HEK293 (cell line): Measurements from ENCODE around the gene ANAPC16.
A peak's percentile ranks its signal among the peaks of the same experiment; 100 is the strongest.

Source experiments
- BCL6B ChIP-seq: fragments of 450-650 bp; formaldehyde crosslinking; IDR thresholded peaks from 2 replicates; pipeline ENCODE4 v1.5.1; 2017; ENCODE audit warnings: missing biosample characterization, missing genetic modification characterization
- GLIS2 ChIP-seq: fragments of 450-650 bp; formaldehyde crosslinking; IDR thresholded peaks from 2 replicates; pipeline ENCODE4 v1.5.1; 2016; ENCODE audit warnings: missing biosample characterization, missing genetic modification characterization
- INSM2 ChIP-seq: fragments of 450-650 bp; formaldehyde crosslinking; IDR thresholded peaks from 2 replicates; pipeline ENCODE4 v1.5.1; 2016; ENCODE audit warnings: missing biosample characterization, missing genetic modification characterization
- MZF1 ChIP-seq: fragments of 450-650 bp; formaldehyde crosslinking; IDR thresholded peaks from 2 replicates; pipeline ENCODE4 v1.5.1; 2017; ENCODE audit warnings: missing biosample characterization, missing genetic modification characterization, borderline replicate concordance
- REPIN1 ChIP-seq: fragments of 450-650 bp; formaldehyde crosslinking; IDR thresholded peaks from 2 replicates; pipeline ENCODE4 v1.5.1; 2017; ENCODE audit warnings: missing biosample characterization, missing genetic modification characterization, low read depth
- SP3 ChIP-seq: fragments of 450-650 bp; formaldehyde crosslinking; IDR thresholded peaks from 2 replicates; pipeline ENCODE4 v1.5.1; 2016; ENCODE audit warnings: missing biosample characterization, missing genetic modification characterization
- TCF7L2 ChIP-seq: IDR thresholded peaks from 2 replicates; pipeline ENCODE4 v1.6.1; 2011; ENCODE audit warnings: low read depth, mild to moderate bottlenecking, inconsistent platforms, low read length, moderate library complexity, borderline replicate concordance
- ZFHX2 ChIP-seq: fragments of 450-650 bp; formaldehyde crosslinking; conservative IDR thresholded peaks from 2 replicates; pipeline ENCODE4 v1.5.1; 2016; ENCODE audit warnings: missing biosample characterization, missing genetic modification characterization
- ZNF138 ChIP-seq: fragments of 450-650 bp; formaldehyde crosslinking; IDR thresholded peaks from 2 replicates; pipeline ENCODE4 v1.5.1; 2016; ENCODE audit warnings: missing biosample characterization, missing genetic modification characterization, borderline replicate concordance
- ZNF146 ChIP-seq: fragments of 450-650 bp; formaldehyde crosslinking; IDR thresholded peaks from 2 replicates; pipeline ENCODE4 v1.5.1; 2016; ENCODE audit warnings: missing biosample characterization, missing genetic modification characterization
- ZNF157 ChIP-seq: fragments of 450-650 bp; formaldehyde crosslinking; IDR thresholded peaks from 2 replicates; pipeline ENCODE4 v1.5.1; 2016; ENCODE audit warnings: missing biosample characterization, missing genetic modification characterization
- ZNF19 ChIP-seq: fragments of 450-650 bp; formaldehyde crosslinking; IDR thresholded peaks from 2 replicates; pipeline ENCODE4; 2016; ENCODE audit warnings: missing biosample characterization, missing genetic modification characterization, low read depth
- ZNF23 ChIP-seq: fragments of 450-650 bp; formaldehyde crosslinking; IDR thresholded peaks from 2 replicates; pipeline ENCODE4 v1.5.1; 2016; ENCODE audit warnings: missing biosample characterization, missing genetic modification characterization, borderline replicate concordance
- ZNF239 ChIP-seq: fragments of 450-650 bp; formaldehyde crosslinking; IDR thresholded peaks from 2 replicates; pipeline ENCODE4 v1.5.1; 2016; ENCODE audit warnings: missing biosample characterization, missing genetic modification characterization
- ZNF335 ChIP-seq: fragments of 450-650 bp; formaldehyde crosslinking; conservative IDR thresholded peaks from 2 replicates; pipeline ENCODE4 v1.5.1; 2016; ENCODE audit warnings: missing biosample characterization, missing genetic modification characterization
- ZNF350 ChIP-seq: fragments of 450-650 bp; formaldehyde crosslinking; IDR thresholded peaks from 2 replicates; pipeline ENCODE4 v1.5.0; 2017; ENCODE audit warnings: missing biosample characterization, mild to moderate bottlenecking, missing genetic modification characterization
- ZNF514 ChIP-seq: fragments of 450-650 bp; formaldehyde crosslinking; IDR thresholded peaks from 2 replicates; pipeline ENCODE4 v1.5.1; 2016; ENCODE audit warnings: missing biosample characterization, missing genetic modification characterization
- ZNF544 ChIP-seq: fragments of 450-650 bp; formaldehyde crosslinking; IDR thresholded peaks from 2 replicates; pipeline ENCODE4 v1.5.0; 2017; ENCODE audit warnings: missing biosample characterization, missing genetic modification characterization
- ZNF548 ChIP-seq: fragments of 450-650 bp; formaldehyde crosslinking; IDR thresholded peaks from 2 replicates; pipeline ENCODE4 v1.5.1; 2016; ENCODE audit warnings: missing biosample characterization, missing genetic modification characterization
- ZNF558 ChIP-seq: fragments of 450-650 bp; formaldehyde crosslinking; IDR thresholded peaks from 2 replicates; pipeline ENCODE4 v1.5.1; 2016; ENCODE audit warnings: missing biosample characterization, missing genetic modification characterization
- ZNF580 ChIP-seq: fragments of 450-650 bp; formaldehyde crosslinking; IDR thresholded peaks from 2 replicates; pipeline ENCODE4 v1.5.1; 2016; ENCODE audit warnings: missing biosample characterization, missing genetic modification characterization
- ZNF621 ChIP-seq: fragments of 450-650 bp; formaldehyde crosslinking; IDR thresholded peaks from 2 replicates; pipeline ENCODE4 v1.5.1; 2017; ENCODE audit warnings: missing biosample characterization, missing genetic modification characterization
- ZNF660 ChIP-seq: fragments of 450-650 bp; IDR thresholded peaks from 2 replicates; pipeline ENCODE4 v1.5.1; 2018; ENCODE audit warnings: missing biosample characterization, mild to moderate bottlenecking, missing genetic modification characterization
- ZNF791 ChIP-seq: fragments of 450-650 bp; formaldehyde crosslinking; IDR thresholded peaks from 2 replicates; pipeline ENCODE4 v1.5.1; 2016; ENCODE audit warnings: missing biosample characterization, missing genetic modification characterization
- ZNF843 ChIP-seq: fragments of 450-650 bp; formaldehyde crosslinking; IDR thresholded peaks from 2 replicates; pipeline ENCODE4 v1.5.1; 2016; ENCODE audit warnings: missing biosample characterization, missing genetic modification characterization
- ZSCAN16 ChIP-seq: fragments of 450-650 bp; formaldehyde crosslinking; IDR thresholded peaks from 2 replicates; pipeline ENCODE4 v1.5.1; 2016; ENCODE audit warnings: missing biosample characterization, missing genetic modification characterization
- ZSCAN5A ChIP-seq: fragments of 450-650 bp; formaldehyde crosslinking; IDR thresholded peaks from 2 replicates; pipeline ENCODE4 v1.5.1; 2016; ENCODE audit warnings: missing biosample characterization, missing genetic modification characterization
- TF ChIP-seq, protein P1 (sequence below): fragments of 450-650 bp; formaldehyde crosslinking; conservative IDR thresholded peaks from 2 replicates; pipeline ENCODE4 v1.5.1; 2016; ENCODE audit warnings: low read depth, missing biosample characterization, missing genetic modification characterization
- TF ChIP-seq, protein P2 (sequence below): fragments of 450-650 bp; formaldehyde crosslinking; IDR thresholded peaks from 2 replicates; pipeline ENCODE4 v1.5.0; 2017; ENCODE audit warnings: missing biosample characterization, missing genetic modification characterization, borderline replicate concordance
- TF ChIP-seq, protein P3 (sequence below): fragments of 450-650 bp; formaldehyde crosslinking; IDR thresholded peaks from 2 replicates; pipeline ENCODE4 v1.5.1; 2016; ENCODE audit warnings: missing biosample characterization, missing genetic modification characterization

ANAPC16 gene

GRCh38 chr10:72204296-72204695, 11.5 kb upstream of the ANAPC16 start (continued):
- TF ChIP-seq INSM2 (tag by site-specific recombination): peak; percentile 99
- TF ChIP-seq, protein P1, sequence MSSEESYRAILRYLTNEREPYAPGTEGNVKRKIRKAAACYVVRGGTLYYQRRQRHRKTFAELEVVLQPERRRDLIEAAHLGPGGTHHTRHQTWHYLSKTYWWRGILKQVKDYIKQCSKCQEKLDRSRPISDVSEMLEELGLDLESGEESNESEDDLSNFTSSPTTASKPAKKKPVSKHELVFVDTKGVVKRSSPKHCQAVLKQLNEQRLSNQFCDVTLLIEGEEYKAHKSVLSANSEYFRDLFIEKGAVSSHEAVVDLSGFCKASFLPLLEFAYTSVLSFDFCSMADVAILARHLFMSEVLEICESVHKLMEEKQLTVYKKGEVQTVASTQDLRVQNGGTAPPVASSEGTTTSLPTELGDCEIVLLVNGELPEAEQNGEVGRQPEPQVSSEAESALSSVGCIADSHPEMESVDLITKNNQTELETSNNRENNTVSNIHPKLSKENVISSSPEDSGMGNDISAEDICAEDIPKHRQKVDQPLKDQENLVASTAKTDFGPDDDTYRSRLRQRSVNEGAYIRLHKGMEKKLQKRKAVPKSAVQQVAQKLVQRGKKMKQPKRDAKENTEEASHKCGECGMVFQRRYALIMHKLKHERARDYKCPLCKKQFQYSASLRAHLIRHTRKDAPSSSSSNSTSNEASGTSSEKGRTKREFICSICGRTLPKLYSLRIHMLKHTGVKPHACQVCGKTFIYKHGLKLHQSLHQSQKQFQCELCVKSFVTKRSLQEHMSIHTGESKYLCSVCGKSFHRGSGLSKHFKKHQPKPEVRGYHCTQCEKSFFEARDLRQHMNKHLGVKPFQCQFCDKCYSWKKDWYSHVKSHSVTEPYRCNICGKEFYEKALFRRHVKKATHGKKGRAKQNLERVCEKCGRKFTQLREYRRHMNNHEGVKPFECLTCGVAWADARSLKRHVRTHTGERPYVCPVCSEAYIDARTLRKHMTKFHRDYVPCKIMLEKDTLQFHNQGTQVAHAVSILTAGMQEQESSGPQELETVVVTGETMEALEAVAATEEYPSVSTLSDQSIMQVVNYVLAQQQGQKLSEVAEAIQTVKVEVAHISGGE: no peak
- no peak for TF ChIP-seq ZNF23 (tag by site-specific recombination)
- no peak for TF ChIP-seq ZNF548 (tag by site-specific recombination)
- TF ChIP-seq REPIN1 (tag by site-specific recombination): no peak
- TF ChIP-seq ZNF791 (tag by site-specific recombination): no peak
- peak; percentile 99 for TF ChIP-seq TCF7L2
- peak; percentile 60; the same call in 1 of the 2 replicates for TF ChIP-seq ZFHX2 (tag by site-specific recombination)
- no peak for TF ChIP-seq ZNF138 (tag by site-specific recombination)
- peak; percentile 84 for TF ChIP-seq MZF1
- TF ChIP-seq ZSCAN16: no peak; the same call in 1 of the 2 replicates
- TF ChIP-seq, protein P2, sequence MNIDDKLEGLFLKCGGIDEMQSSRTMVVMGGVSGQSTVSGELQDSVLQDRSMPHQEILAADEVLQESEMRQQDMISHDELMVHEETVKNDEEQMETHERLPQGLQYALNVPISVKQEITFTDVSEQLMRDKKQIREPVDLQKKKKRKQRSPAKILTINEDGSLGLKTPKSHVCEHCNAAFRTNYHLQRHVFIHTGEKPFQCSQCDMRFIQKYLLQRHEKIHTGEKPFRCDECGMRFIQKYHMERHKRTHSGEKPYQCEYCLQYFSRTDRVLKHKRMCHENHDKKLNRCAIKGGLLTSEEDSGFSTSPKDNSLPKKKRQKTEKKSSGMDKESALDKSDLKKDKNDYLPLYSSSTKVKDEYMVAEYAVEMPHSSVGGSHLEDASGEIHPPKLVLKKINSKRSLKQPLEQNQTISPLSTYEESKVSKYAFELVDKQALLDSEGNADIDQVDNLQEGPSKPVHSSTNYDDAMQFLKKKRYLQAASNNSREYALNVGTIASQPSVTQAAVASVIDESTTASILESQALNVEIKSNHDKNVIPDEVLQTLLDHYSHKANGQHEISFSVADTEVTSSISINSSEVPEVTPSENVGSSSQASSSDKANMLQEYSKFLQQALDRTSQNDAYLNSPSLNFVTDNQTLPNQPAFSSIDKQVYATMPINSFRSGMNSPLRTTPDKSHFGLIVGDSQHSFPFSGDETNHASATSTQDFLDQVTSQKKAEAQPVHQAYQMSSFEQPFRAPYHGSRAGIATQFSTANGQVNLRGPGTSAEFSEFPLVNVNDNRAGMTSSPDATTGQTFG (tag by site-specific recombination): no peak
- TF ChIP-seq ZNF514: no peak
- TF ChIP-seq ZNF239 (tag by site-specific recombination): no peak
- TF ChIP-seq BCL6B (tag by site-specific recombination): no peak
- peak; percentile 93 for TF ChIP-seq ZNF146 (tag by site-specific recombination)
- TF ChIP-seq SP3 (tag by site-specific recombination): peak; percentile 69
- no peak for TF ChIP-seq ZNF157 (tag by site-specific recombination)
- TF ChIP-seq ZNF544 (tag by site-specific recombination): no peak
- TF ChIP-seq ZNF335 (tag by site-specific recombination): no peak
- peak; percentile 85; the same call in 1 of the 2 replicates for TF ChIP-seq ZSCAN5A
- TF ChIP-seq, protein P3, sequence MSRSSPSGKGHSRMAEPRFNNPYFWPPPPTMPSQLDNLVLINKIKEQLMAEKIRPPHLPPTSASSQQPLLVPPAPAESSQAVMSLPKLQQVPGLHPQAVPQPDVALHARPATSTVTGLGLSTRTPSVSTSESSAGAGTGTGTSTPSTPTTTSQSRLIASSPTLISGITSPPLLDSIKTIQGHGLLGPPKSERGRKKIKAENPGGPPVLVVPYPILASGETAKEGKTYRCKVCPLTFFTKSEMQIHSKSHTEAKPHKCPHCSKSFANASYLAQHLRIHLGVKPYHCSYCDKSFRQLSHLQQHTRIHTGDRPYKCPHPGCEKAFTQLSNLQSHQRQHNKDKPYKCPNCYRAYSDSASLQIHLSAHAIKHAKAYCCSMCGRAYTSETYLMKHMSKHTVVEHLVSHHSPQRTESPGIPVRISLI: 0 out of 2 replicates have a peak, but pooled peaks have one; percentile 73
- no peak for TF ChIP-seq ZNF350 (tag by site-specific recombination)
- peak; percentile 91 for TF ChIP-seq ZNF580 (tag by site-specific recombination)
- peak; percentile 88 for TF ChIP-seq ZNF558
- TF ChIP-seq ZNF660 (tag by site-specific recombination): peak; percentile 83; the same call in 1 of the 2 replicates
- TF ChIP-seq ZNF19: no peak
- peak; percentile 98 for TF ChIP-seq ZNF843 (tag by site-specific recombination)
- TF ChIP-seq ZNF621 (tag by site-specific recombination): no peak
- TF ChIP-seq GLIS2 (tag by site-specific recombination): peak; percentile 62; the same call in 1 of the 2 replicates
